KOPT-K1 (cell line): ENCODE data around the gene HEG1.
"Not testable (repeated sequence)": the region's sequence is repeated elsewhere in the genome, so short reads cannot be mapped to it uniquely, and the experiment has no call there.

Experiments used
- H3K27ac ChIP-seq: fragments of 200-600 bp; sonication (generic); 2 replicates; pipeline ENCODE4 v1.5.1; 2016; ENCODE audit warnings: antibody characterized with exemption, mild to moderate bottlenecking, low read depth, low read length; ENCODE audit not compliant: poor library complexity, severe bottlenecking
- H3K36me3 ChIP-seq: fragments of 200-600 bp; sonication (generic); 2 replicates; pipeline ENCODE4 v1.5.1; 2017; ENCODE audit warnings: antibody characterized with exemption, mild to moderate bottlenecking, low read length, moderate library complexity; ENCODE audit not compliant: insufficient read depth
- H3K9me3 ChIP-seq: fragments of 200-600 bp; sonication (generic); 2 replicates; pipeline ENCODE4 v1.5.1; 2017; ENCODE audit warnings: antibody characterized with exemption, low read length, mild to moderate bottlenecking; ENCODE audit not compliant: insufficient read depth, poor library complexity, severe bottlenecking

Gene HEG1, protein sequence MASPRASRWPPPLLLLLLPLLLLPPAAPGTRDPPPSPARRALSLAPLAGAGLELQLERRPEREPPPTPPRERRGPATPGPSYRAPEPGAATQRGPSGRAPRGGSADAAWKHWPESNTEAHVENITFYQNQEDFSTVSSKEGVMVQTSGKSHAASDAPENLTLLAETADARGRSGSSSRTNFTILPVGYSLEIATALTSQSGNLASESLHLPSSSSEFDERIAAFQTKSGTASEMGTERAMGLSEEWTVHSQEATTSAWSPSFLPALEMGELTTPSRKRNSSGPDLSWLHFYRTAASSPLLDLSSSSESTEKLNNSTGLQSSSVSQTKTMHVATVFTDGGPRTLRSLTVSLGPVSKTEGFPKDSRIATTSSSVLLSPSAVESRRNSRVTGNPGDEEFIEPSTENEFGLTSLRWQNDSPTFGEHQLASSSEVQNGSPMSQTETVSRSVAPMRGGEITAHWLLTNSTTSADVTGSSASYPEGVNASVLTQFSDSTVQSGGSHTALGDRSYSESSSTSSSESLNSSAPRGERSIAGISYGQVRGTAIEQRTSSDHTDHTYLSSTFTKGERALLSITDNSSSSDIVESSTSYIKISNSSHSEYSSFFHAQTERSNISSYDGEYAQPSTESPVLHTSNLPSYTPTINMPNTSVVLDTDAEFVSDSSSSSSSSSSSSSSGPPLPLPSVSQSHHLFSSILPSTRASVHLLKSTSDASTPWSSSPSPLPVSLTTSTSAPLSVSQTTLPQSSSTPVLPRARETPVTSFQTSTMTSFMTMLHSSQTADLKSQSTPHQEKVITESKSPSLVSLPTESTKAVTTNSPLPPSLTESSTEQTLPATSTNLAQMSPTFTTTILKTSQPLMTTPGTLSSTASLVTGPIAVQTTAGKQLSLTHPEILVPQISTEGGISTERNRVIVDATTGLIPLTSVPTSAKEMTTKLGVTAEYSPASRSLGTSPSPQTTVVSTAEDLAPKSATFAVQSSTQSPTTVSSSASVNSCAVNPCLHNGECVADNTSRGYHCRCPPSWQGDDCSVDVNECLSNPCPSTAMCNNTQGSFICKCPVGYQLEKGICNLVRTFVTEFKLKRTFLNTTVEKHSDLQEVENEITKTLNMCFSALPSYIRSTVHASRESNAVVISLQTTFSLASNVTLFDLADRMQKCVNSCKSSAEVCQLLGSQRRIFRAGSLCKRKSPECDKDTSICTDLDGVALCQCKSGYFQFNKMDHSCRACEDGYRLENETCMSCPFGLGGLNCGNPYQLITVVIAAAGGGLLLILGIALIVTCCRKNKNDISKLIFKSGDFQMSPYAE (N-terminal part only)

DNA sequence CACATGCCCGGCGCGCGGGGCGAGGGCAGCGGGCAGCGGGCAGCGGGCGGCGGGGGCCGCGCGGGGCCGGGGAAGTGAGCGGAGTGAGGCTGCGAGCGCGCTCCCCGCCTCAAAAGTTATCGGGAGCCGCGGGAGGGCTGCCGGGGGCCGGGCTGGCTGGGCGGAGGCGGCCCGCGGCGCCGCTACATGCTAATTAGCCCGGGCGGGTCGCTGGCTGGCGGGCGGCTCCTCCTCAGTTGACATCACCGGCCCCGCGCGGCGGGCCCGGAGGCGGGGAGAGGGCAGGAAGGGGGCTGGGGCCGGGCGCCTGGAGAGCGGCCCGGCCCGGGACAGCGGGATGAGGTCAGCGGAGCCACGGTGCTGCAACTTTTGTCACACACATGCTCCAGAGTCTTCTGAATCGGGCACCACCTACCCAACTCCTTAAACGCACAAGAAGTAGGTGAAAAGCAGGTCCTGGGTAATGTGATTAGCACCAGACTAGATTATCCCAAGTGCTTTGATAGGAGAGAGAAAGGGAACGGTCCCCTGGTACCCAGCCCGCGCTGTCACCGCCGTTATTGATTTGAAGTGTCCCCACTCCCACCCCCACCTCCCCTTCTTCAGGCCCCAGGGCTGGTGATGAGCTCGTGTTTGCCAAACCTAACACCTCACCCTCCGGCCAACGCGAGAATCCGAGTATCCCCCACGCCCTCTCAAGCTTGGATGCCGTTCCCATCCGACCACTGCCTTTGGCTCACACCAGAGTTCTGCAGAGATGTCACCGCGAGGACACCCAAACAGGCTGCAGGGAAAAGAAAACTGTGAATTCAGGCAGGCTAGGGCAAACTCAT, at the start of gene HEG1:
HEG1 (minus strand) TSS at position 85 of the 833 bp plus-strand sequence. CDS start 107 bp downstream, outside the sequence.
- H3K27ac ChIP-seq, result peak within 1 kb of the TSS; percentile 35
- no peaks in the 10 kb centered on the region for H3K9me3 ChIP-seq
- H3K36me3 ChIP-seq, result no peaks in the 10 kb centered on the region

DNA sequence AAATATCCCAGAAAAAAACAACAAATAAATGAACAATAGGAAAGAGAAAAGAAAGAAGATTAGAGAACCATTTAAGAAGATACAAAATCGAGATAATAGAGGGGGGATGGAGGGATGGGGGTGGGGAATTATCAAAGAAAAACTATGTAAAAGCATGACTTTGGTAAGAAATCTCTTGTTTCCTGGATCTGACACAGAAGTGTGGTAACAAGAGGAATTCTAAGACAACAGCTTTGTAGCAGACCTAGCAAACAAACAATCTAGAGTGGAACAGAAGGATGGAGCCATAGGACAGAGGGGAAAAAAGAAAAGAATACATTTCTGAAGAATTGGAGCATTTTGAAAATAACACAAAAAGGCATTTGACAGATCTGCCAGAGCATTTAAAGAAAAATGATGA, 49.3 kb upstream of the HEG1 start:
- Histone ChIP-seq H3K9me3 (no peaks in the 10 kb centered on the region), H3K27ac (no peak overlapping the region), H3K36me3 (no peaks in the 10 kb centered on the region)

DNA sequence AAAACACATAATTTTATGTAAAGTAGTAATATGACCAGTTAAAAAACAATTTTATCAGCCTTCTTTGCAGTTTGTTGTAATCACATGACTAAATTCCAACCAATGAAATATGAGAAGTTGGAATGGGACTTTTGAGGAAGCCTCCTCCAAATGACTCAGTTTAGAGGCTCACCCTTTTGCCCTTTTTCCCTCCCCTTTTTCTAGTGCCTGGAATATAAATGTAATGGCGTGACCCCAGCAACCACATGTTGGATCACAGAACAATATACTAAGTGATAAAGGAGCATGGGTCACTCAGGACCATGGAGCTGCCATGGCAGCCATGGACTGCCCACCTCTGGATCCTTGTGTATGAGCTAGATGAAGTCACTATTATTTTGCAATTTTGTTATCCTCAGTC, 48.8 kb upstream of the HEG1 start:
- Histone ChIP-seq H3K27ac (no peak overlapping the region), H3K36me3 (no peaks in the 10 kb centered on the region), H3K9me3 (no peaks in the 10 kb centered on the region)

DNA sequence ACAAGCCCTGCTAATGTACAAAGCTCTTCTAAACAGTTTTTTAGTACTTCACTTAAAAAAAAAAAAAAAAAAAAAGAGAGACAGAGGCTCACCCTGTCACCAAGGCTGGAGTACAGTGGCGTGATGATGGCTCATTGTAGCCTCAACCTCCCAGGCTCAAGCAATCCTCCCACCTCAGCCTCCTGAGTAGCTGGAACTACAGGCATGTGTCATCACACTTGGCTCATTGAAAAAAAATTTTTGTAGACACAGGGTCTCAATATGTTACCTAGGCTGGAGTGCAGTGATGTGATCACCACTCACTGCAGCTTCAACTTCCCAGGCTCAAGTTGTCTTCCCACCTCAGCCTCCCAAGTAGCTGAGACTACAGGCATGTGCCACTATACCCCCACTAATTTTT, 47.6 kb upstream of the HEG1 start:
- Histone ChIP-seq H3K27ac (no peak overlapping the region), H3K9me3 (peaks cover 7% of the 10 kb centered on the region), H3K36me3 (no peaks in the 10 kb centered on the region)

DNA sequence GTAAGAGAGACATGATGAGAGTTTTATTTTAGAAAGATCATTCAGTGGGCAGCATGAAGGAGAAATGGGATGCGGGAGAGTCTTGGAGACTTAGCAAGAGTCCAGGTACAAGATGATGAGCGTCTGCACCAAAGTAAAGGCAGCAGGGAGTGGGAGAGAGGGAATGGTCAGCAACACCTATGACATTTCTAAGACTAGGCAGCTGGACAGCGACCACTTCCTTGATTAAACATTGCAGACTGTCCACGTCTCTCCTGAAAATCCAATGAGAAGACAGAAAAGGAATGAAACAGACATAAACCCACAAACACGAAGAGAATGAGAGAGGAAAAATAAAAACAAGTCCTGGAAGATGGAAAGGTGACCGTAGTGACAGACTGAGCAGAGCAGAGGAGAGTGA, 46.7 kb upstream of the HEG1 start:
- Histone ChIP-seq H3K36me3 (no peaks in the 10 kb centered on the region), H3K27ac (no peak overlapping the region), H3K9me3 (peaks cover 7% of the 10 kb centered on the region)

DNA sequence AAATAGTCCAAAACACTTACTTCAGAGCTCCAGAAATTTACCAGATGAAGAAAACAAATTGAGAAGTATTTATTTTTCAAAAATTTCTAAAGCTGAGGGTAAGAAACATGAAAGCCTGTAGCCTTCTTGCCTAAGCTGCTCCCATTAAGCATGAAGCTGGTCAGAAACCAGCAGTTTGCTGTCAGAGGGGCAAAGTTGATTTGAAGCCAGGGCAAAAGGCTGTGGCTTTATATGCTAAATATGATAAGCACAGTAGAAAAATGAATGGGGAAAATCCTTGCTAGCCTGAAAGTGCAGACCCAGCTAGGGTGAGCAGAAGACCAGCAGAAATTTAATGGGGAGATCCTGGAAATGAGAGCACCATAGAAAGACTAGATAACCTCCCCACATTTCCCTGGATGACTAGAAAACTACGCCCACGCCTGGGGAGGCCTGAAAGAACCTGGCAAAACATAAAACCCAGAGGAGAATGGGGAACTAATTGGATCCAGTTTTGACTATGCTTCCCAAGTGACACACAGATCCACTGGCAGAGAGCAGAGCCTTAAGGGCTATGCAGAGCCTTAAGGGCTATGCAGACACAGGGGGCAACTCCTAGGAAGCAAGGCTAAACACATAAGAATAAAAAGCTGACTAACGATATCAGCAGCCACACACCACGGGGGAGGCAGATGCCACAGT, 43.0 kb upstream of the HEG1 start:
- peaks cover 11% of the 10 kb centered on the region for H3K9me3 ChIP-seq
- H3K27ac ChIP-seq, result no peak overlapping the region

DNA sequence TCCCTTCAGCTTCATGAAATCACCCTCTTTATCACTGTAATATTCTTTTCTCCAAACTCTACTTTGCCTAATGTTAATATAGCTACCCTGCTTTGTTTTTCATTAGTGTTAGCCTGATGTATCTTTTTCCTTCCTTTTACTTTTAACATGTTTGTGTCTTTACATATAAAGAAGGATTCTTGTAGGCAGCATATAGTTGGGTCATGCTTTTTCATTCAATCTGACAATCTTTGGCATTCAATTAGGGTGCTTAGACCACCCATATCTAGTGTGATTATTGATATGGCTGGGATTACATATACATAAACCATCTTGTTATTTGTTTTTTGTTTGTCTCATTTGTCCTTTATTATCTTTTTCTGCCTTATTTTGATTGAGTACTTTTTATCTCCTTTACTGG, 34.9 kb upstream of the HEG1 start:
- Histone ChIP-seq H3K36me3 (no peaks in the 10 kb centered on the region), H3K9me3 (peaks cover 10% of the 10 kb centered on the region), H3K27ac (no peak overlapping the region)

More for the DNA sequence above, 43.0 kb upstream of the HEG1 start:
- no peaks in the 10 kb centered on the region for H3K36me3 ChIP-seq

DNA sequence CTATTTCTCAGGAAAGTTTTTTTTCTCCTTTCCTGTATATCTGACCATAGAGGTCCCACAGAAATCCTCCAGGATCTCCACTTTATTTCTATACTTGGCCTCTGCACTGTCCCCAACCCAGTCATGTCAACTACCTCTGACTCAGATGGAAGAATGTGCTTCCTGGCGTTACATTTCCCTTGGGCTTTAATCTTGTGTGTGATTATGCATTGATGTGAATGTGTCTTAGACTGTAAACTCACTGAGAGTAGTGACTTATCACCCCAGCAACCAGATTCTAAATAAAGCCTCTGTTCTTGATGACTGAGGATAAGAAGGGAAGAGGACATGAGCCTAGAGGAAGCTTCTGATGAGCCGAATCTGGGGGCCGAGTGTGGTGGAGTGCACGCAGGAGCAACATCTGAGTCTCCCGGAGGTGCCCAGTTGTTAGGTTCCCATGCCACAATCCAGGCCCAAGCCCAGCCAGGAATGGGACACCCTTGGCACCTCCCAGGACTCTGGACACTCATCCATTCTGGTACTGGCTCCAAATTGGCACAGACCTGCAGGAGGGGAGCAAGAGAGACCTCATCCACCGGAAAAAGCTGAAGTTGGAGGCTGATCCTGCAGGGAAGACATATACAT, 32.1 kb upstream of the HEG1 start:
- H3K27ac ChIP-seq, result no peak overlapping the region
- no peaks in the 10 kb centered on the region for H3K36me3 ChIP-seq
- H3K9me3 ChIP-seq, result peaks cover 7% of the 10 kb centered on the region

DNA sequence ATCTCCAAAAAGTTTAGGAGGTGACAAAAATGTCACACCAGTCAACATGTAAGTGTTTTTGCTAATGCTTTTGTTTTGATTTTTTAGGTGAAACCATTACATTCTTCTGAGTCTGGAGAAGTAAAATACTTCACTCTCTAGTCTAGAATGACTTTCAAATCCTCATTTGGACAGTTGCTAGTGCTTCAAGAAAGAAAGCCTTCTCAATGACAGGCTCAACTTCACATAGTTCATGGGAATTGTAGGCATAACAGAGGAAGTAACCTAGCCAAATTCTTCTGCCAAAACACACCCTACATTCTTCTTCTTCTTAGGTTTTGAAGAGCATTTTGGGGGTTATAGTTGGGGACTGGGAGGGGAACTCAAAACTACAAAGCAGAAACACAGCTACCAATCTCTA, 29.4 kb upstream of the HEG1 start:
- Histone ChIP-seq H3K9me3 (no peaks in the 10 kb centered on the region), H3K27ac (no peak overlapping the region), H3K36me3 (no peaks in the 10 kb centered on the region)

DNA sequence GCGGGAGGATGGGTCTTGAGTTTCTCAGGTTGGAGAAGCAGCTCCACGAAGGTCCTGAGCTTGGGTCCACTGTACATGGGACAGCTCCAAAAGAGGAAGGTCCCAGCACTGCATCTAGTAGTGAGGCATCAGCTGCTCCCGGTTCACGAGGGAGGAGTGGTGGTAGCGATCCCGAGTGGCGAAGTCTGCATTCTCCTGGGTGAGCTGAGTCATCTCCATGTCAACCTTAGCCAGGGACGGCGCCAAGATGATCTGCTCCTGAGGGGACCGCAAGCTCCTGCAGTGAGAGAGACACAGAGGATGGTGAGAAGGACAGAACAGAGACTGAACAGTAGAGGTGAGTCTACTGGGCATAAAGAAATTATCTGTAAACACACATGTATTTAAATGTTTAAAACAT, 28.0 kb upstream of the HEG1 start:
- no peak overlapping the region for H3K27ac ChIP-seq
- no peaks in the 10 kb centered on the region for H3K36me3 ChIP-seq

DNA sequence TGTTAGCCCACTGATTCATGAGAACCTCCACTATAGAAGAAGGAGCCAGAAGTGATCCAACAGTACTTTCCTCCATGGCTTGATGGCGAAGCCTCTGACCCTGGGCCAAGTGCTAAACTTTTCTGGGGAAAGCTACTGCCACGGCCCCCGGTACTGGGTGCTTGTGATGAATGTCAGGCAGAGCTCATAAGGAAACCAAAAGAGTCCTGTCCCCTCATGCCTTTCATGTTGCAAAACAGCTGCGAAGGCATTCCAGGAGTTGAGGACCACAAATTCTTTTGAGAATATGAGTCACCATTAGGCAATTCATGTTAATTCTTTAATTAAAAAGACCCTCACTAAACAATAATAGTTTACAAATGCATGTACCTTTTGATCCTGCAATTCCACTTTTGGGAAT, 26.5 kb upstream of the HEG1 start:
- not testable (repeated sequence) for H3K36me3 ChIP-seq, H3K9me3 ChIP-seq, H3K27ac ChIP-seq

More for the DNA sequence above, 28.0 kb upstream of the HEG1 start:
- no peaks in the 10 kb centered on the region for H3K9me3 ChIP-seq

DNA sequence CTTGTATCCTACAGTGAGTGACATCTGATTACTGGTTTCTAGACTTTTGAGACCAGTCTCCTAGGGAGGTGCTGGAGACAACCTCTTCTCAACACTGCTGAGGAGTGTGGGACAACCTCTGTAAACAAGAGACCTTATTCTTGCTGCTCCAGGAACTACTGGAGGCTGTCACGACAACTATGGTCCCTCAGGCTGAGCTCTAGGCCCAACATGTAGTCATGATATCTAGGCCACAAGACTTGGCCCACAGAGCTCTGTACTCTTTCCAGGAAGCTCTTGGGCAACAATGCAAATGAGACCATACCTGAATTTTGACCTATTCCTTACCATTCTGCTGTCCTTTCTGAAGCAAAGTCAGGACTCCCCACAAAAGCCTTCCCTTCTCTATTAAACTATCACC, 24.3 kb upstream of the HEG1 start:
- Histone ChIP-seq H3K36me3 (no peaks in the 10 kb centered on the region), H3K27ac (no peak overlapping the region), H3K9me3 (no peaks in the 10 kb centered on the region)

DNA sequence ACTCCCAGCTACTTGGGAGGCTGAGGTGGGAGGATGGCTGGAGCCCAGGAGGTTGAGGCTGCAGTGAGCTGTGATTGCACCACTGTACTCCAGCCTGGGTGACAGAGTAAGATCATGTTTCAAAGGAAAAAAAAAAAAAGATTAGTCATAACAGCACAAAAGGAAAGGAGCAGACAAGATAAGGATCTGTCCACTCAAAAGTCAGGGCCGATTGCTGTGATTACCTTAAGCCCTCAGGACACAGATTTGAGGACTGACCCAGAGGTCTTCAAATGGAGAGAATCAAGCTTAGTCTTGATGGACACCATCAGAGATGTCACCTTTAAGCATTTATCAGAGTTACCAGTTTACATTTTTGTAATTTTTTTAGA, 23.9 kb upstream of the HEG1 start:
- Histone ChIP-seq H3K27ac (no peak overlapping the region), H3K36me3 (no peaks in the 10 kb centered on the region), H3K9me3 (no peaks in the 10 kb centered on the region)
